HG03039 (cell line): Measurements from ENCODE around the gene F12.
"Not testable (repeated sequence)": the region's sequence is repeated elsewhere in the genome, so short reads cannot be mapped to it uniquely, and the experiment has no call there.

ENCODE experiments used
- ATAC-seq: cut with Tn5 transposase; IDR thresholded peaks from one replicate; pipeline ENCODE4 v1.9.1; 2021; ENCODE audit warnings: mild to moderate bottlenecking, moderate library complexity; ENCODE audit not compliant: unreplicated experiment

F12 gene

DNA sequence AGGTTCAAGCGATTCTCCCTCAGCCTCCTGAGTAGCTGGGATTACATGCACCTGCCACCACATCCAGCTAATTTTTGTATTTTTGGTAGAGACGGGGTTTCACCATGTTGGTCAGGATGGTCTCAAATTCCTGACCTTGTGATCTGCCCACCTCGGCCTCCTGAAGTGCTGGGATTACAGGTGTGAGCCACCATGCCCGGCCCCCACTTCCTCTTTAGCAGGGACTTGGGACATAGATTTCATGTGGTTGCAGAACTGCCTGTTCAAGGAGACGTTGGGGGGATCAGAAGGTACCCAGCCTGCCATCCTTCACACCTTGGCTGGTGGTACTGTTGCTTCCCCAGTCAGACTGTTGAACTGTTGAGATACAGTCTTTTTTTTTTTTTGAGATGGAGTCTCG is 7.7 kb upstream of the F12 start:
- ATAC-seq = not testable (repeated sequence)

DNA sequence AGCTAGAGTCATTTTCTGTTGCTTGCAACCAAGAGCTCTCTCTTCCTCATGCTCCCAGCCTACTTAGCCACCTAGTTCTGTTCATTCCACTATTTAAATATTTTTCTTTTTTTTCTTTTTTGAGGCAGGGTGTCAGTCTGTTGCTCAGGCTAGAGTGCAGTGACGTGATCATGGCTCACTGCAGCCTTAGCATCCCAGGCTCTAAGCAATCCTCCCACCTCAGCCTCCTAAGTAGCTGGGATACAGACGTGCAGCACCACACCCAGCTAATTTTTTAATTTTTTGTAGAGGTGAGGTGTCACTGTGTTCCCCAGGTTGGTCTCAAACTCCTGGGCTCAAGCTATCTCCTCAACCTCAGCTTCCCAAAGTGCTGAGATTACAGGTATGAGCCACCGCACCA is 5.1 kb upstream of the F12 start:
- no peak for ATAC-seq

DNA sequence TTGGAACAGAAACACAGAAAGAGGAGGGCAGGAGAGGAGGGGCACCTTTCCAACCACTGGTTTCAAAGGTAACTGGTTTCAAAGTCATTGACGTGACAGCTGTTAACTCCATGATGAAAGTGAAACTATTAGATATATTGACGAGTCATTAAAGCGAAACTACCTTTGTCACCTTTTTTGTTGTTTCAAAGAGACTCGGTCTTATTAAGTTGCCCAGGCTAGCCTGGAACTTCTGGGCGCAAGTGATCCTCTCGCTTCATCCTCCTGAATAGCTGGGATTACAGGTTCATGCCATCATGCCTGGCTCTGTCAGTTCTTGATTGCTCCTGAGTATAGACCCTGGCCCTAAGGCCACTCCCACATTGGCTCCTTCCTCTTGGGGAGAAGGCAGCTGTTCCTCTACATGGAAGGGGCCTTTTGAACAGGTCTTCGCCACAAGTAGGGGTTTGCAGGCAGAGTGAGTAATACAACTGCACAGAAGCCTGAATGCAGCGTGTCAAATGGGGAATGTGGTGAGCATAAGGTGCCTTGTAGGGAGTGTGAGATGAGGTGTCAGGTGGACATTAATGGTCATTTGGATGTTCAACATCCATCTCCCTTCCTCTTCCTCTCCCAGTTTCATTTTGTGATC is 3.4 kb upstream of the F12 start:
- peak; percentile 60 for ATAC-seq

DNA sequence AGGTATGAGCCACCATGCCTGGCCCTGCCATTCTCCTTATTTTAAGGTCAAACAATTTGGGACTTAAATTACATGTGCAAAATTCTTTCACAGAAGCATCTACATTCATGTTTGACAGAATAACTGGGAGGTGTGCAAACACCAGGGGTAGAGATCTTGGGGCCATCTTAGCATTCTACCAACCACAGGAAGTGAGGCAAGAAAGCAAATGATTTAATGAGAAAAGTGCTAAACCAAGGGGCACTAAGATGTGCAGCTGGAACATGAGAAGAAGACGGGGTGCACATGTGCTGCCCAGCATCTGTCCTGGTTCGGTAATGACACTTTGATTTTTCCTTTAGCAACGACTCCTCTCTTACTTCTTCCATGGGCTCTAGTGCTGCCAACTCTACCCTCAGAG is 1.2 kb upstream of the F12 start:
- no peak for ATAC-seq

- no peak for ATAC-seq
These were observed 3.6 kb downstream of the F12 start for GRCh38 chr5:177405805-177406204.

DNA sequence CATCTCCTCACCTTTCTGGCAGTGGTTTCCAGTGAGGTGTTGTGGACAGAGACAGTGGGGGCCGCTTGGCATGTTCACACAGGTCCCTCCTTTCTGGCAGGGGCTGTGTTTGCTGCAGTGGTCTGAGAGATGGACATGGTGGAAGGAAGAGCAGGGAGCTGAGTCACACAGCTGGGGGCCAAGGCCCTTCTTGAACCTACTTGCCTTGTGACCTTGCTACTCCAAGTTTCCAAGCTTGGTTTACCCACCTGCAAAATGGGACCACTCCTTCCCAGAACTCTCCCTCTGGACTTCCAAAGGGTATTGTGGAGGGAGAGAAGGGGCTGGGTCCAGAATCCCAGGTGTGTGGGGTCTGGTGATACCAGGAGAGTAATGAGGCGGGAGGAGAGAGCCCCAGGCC is 4.1 kb downstream of the F12 start:
- ATAC-seq = no peak

DNA sequence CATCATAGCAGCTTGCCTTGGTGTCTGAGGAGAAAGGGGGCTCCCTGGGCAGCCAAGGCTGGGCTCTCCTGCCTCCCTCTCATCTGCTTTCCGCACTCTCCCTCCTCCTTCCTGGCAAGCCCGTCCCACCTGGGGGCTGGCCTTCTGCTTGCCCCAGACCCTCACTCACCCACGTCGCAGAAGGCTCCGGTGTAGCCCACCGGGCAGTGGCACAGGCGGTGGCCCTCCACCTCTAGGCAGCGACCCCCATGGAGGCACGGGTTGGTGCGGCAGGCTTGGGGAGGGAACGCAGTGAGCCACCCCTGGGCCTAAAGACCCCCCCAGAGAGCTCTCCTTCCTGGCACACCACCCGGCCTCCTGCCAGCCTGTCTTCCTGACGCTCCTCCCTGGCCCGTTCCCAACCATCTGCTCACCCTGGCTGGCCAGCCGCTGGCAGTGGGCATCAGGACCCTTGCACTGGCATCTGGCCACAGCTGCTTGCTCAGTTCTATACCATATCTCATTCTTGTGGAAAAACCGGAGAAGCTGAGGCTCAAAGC is 4.7 kb downstream of the F12 start:
- ATAC-seq = no peak

DNA sequence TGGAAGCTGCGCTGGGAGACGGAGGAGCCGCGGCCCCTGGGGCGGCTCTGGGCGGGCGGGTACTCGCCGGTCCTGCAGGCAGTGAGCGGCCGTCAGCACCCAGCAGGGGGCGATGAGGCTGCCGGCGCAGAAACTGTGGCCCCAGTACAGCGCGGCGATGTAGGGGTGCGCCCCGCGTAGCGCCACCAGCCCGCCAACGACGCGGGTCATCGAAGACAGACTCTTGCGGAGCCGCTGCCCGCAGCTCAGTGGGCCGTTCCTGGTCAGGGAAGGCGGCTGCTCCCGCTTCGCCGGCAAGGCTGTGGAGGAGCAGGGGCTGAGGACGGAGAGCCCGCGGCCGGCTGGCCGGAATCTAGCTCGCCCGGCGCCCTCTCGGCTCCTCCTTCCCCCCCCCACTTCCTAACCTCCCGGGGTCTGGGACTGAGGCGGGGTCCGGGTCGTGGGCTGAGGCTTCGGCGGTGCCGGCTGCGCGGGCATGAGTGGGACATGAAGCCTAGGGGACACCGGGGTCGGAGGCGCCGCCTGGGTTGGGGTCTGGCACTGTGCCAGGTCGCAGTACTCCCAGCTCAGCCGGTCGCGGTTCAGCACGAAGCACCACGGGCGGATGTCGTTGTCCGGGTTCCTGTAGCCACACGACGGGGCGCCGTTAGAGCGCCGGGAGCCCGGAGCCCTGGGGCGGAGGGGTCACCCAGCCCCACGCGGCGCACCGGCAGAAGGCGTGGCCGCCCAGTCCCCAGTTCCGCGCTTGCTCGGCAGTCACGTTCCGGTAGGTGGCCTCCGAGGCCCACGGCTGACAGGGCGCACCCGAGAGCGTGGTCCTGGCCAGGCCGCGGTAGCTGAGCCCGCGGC is 5.3 kb downstream of the F12 start:
- peak; percentile 69 for ATAC-seq

DNA sequence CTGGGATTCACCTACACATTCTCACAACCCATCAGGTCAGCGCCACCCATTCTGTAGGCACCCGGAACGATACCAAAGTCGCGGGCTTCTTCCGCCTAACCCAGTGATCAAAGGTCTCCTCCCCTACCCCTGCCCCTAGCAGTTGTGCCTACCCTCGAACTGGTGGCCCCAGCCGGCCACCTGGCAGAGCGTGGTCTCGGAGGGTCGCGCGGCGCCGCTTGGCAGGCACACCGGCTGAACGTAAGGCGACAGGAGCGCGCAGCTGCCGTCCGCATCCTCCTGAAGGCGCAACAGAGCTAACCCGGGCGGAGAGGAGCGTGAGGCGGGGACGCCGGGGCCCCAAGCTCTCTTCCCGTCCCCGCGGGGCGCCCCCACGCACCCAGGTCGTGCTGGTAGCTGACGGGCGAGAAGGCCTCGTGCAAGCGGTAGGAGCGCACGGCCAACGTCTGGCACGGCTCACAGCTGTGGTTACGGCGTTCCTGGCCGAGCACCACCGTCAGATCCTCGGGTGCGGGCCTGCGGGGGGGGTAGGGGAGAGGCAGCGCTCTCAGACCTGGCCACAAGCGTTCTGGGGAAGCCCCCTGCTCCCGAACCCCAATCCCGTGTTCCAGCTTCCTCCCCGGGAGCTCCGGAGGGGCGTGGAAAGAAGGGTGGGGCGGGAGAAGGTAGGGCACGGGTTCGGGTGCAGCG is 6.1 kb downstream of the F12 start:
- no peak for ATAC-seq

- no peak for ATAC-seq
These were observed 6.9 kb downstream of the F12 start for GRCh38 chr5:177402271-177403043.

- ATAC-seq = no peak
These were observed 9.1 kb downstream of the F12 start, which contains the start of gene PFN3 for GRCh38 chr5:177399997-177400868. PFN3 (minus strand) TSS chr5:177400661; CDS start chr5:177400576, 85 bp downstream.

- ATAC-seq = no peak
These were observed 11.4 kb downstream of the F12 start for GRCh38 chr5:177397875-177398390.

DNA sequence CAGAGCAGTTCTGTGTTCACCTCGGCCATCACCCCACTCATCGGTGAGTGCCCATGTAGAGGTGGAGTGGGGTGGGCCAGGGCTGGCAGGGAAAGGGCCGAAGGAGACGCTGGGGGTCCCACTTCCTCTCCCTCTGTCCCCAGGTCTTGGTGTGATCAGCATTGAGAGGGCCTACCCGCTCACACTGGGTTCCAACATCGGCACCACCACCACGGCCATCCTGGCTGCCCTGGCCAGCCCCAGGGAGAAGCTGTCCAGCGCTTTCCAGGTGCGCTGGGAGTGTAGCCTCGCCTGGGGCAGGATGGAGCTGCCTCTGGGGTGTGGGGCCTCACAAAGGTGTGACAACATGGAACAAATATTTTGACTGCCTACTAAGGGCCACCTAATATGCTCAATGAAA is 12.6 kb downstream of the F12 start:
- no peak for ATAC-seq

GRCh38 chr5:177396078-177396477 is 13.3 kb downstream of the F12 start:
- ATAC-seq = no peak

- ATAC-seq = no peak
These were observed 15.4 kb downstream of the F12 start for GRCh38 chr5:177393990-177394389.

GRCh38 chr5:177393206-177393765 is 16.1 kb downstream of the F12 start:
- ATAC-seq = no peak

GRCh38 chr5:177392765-177393164 is 16.6 kb downstream of the F12 start:
- ATAC-seq = no peak

- no peak for ATAC-seq
These were observed 18.7 kb downstream of the F12 start for GRCh38 chr5:177390363-177391300.
